Fibroblast of pulmonary artery (primary cell): ENCODE data around the gene ZNF891.

Source experiments
- DNase-seq: peaks from one replicate; pipeline ENCODE4 v3.0.0-alpha.2; 2010; ENCODE audit warnings: low read depth
- H3K4me3 ChIP-seq: replicated peaks from 2 replicates; pipeline ENCODE4 v1.5.1; 2011; ENCODE audit warnings: low read depth, mild to moderate bottlenecking, control low read depth, low read length, moderate library complexity
- TF ChIP-seq, protein P1 (sequence below): IDR thresholded peaks from 2 replicates; pipeline ENCODE4 v1.5.1; 2011; ENCODE audit warnings: mild to moderate bottlenecking, control low read depth, low read length, inconsistent platforms; ENCODE audit errors: missing control alignments

Gene ZNF891

DNA sequence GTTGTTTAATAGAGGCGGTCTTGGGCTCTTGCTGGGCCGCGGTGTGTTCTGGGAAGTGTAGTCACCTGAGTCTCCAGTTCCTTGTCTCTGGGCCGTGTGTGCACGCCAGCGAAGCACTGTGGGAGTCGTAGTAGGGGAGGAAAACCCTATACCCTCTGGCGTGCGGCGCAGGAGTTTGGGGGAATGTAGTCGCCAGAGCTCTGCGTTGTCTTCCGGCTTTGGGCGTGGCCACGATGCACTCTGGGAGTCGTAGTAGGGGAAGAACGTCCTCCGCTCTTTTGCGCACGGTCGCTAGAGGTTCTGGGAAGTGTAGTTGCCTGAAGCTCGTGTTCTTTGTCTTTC is 50.1 kb downstream of the ZNF891 start:
- TF ChIP-seq, protein P1, sequence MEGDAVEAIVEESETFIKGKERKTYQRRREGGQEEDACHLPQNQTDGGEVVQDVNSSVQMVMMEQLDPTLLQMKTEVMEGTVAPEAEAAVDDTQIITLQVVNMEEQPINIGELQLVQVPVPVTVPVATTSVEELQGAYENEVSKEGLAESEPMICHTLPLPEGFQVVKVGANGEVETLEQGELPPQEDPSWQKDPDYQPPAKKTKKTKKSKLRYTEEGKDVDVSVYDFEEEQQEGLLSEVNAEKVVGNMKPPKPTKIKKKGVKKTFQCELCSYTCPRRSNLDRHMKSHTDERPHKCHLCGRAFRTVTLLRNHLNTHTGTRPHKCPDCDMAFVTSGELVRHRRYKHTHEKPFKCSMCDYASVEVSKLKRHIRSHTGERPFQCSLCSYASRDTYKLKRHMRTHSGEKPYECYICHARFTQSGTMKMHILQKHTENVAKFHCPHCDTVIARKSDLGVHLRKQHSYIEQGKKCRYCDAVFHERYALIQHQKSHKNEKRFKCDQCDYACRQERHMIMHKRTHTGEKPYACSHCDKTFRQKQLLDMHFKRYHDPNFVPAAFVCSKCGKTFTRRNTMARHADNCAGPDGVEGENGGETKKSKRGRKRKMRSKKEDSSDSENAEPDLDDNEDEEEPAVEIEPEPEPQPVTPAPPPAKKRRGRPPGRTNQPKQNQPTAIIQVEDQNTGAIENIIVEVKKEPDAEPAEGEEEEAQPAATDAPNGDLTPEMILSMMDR: no peak
- peak overlapping the region; percentile 87 for H3K4me3 ChIP-seq
- DNase-seq: peak; percentile 100

DNA sequence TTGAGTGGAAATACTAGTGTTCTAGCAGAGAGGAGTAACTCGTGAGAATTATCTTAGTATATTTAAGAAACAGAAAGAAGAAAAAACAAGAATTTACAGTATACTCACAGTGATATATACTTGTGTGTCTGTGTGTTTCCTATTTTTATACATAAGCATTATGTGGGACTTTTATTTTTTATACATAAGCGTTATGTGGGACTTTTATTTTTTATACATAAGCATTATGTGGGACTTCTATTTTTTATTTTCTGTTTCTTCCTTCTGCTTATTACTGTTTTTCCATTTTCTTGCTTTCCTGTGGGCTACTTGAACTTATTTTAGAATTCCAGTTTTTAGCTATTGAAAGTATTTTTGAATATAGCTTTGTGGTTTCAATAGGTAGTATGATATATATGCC is 56.2 kb downstream of the ZNF891 start:
- TF ChIP-seq, protein P1: no peak
- H3K4me3 ChIP-seq: no peak overlapping the region
- DNase-seq: no peak

DNA sequence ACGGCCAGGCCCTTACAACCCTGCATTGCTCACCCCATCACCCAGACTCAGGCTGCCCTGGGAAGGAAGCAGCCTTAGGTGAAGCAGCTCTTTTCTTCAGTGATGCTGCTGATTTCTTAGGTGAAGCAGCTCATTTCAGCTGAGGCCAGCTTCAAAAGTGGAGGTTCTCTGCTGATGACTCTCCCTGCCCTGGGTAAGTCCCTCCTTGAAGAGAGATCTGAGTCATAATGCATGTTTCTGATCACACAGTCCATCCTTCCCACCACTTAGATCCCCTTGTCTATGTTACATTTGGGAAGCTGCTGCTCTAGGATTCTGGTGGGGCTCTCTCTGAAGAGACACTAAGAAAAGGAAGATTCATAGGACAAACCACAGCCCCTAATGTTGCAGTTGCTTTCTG is 66.5 kb downstream of the ZNF891 start:
- no peak for DNase-seq
- H3K4me3 ChIP-seq: no peak overlapping the region
- TF ChIP-seq, protein P1: no peak

DNA sequence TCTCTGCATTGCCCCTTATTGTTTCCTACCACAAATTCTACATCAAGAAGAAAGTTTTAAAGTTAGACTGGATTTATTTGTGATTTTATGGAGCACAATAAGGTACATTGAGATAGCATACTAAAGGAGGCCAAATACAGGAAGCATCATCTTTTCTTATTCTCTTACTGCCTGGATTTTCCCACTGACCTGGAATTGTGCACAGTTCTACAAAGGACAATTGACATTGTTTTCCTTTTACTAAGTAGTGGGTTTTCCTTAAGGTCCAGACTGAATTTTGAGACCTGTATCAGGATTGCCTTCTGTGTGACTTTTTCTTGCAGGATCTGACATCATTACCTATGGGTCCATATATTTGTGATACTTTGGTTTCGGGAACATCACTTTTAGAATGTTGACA is 68.1 kb downstream of the ZNF891 start:
- no peak overlapping the region for H3K4me3 ChIP-seq
- no peak for DNase-seq
- TF ChIP-seq, protein P1: no peak

DNA sequence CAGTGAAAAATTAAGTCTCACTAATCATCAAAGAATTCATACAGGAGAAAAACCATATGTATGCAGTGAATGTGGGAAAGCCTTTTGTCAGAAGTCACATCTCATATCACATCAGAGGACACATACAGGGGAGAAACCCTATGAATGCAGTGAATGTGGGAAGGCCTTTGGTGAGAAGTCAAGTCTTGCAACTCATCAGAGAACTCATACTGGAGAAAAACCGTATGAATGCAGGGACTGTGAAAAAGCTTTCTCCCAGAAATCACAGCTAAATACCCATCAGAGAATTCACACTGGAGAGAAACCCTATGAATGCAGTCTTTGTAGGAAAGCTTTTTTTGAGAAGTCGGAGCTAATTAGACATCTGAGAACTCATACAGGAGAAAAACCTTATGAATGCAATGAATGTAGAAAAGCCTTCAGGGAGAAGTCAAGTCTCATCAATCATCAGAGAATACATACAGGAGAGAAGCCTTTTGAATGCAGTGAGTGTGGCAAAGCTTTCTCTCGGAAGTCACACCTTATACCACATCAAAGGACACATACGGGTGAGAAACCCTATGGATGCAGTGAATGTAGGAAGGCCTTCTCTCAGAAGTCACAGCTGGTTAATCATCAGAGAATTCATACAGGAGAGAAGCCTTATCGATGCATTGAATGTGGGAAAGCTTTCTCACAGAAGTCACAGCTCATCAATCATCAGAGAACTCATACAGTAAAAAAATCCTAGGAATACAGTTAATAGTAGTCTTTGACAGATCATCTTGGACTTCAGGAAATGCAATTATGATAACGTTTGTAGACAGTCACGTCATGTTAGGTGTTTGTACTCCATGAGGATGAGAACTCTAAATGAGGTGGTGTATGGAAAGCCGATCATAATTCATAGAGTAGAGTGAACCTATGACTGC is 71.6 kb downstream of the ZNF891 start:
- TF ChIP-seq, protein P1: no peak
- no peak overlapping the region for H3K4me3 ChIP-seq
- DNase-seq: peak; percentile 13

DNA sequence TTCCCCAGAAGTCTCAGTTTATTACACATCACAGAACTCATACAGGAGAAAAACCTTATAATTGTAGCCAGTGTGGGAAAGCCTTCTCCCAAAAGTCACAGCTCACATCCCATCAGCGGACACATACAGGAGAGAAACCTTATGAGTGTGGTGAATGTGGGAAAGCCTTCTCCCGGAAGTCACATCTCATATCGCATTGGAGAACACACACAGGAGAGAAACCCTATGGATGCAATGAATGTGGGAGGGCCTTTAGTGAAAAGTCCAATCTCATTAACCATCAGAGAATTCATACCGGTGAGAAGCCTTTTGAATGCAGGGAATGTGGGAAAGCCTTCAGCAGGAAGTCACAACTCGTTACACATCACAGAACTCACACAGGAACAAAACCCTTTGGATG is 72.6 kb downstream of the ZNF891 start:
- TF ChIP-seq, protein P1: no peak
- H3K4me3 ChIP-seq: no peak overlapping the region
- peak; percentile 8 for DNase-seq
